GM18498 (cell line): ENCODE data around the gene SPEG.
A peak's percentile ranks its signal among the peaks of the same experiment; 100 is the strongest.

Experiments used
- ATAC-seq: cut with Tn5 transposase; IDR thresholded peaks from one replicate; pipeline ENCODE4 v1.9.1; 2021; ENCODE audit warnings: mild to moderate bottlenecking, moderate library complexity; ENCODE audit not compliant: unreplicated experiment

SPEG gene

GRCh38 chr2:219491278-219491963 lies 56.8 kb downstream of the SPEG start:
- ATAC-seq: no peak

- no peak for ATAC-seq
Measured at GRCh38 chr2:219492575-219492974, 57.9 kb downstream of the SPEG start.

- ATAC-seq: no peak
Measured at GRCh38 chr2:219493086-219493485, 58.4 kb downstream of the SPEG start.

GRCh38 chr2:219494952-219495530 lies 60.4 kb downstream of the SPEG start:
- ATAC-seq: no peak

- no peak for ATAC-seq
Measured at GRCh38 chr2:219495531-219496122, 61.0 kb downstream of the SPEG start.

- ATAC-seq: no peak
Measured at GRCh38 chr2:219496247-219496824, 61.7 kb downstream of the SPEG start.

GRCh38 chr2:219496825-219497494 lies 62.3 kb downstream of the SPEG start:
- ATAC-seq: no peak

GRCh38 chr2:219497495-219498279 lies 63.0 kb downstream of the SPEG start:
- ATAC-seq: peak; percentile 23

- ATAC-seq: peak; percentile 95
Measured at GRCh38 chr2:219498280-219499057, 63.8 kb downstream of the SPEG start, which contains the start of gene GMPPA. Gene GMPPA (plus strand): TSS chr2:219498891. CDS start chr2:219499976, 1,085 bp downstream.

GRCh38 chr2:219499058-219499307 lies 64.3 kb downstream of the SPEG start:
- ATAC-seq: no peak

- no peak for ATAC-seq
Measured at GRCh38 chr2:219499555-219499954, 64.9 kb downstream of the SPEG start.

GRCh38 chr2:219500135-219500534 lies 65.5 kb downstream of the SPEG start:
- no peak for ATAC-seq

GRCh38 chr2:219501849-219502248 lies 67.2 kb downstream of the SPEG start:
- ATAC-seq: no peak

GRCh38 chr2:219502618-219503017 lies 68.0 kb downstream of the SPEG start:
- no peak for ATAC-seq

- no peak for ATAC-seq
Measured at GRCh38 chr2:219505585-219505984, 70.9 kb downstream of the SPEG start.

GRCh38 chr2:219506153-219506801 lies 71.6 kb downstream of the SPEG start:
- no peak for ATAC-seq

GRCh38 chr2:219506802-219507526 lies 72.3 kb downstream of the SPEG start:
- ATAC-seq: no peak

- no peak for ATAC-seq
Measured at GRCh38 chr2:219507581-219508443, 73.2 kb downstream of the SPEG start.
